ENCODE measurements around the gene VDAC1.

DNA sequence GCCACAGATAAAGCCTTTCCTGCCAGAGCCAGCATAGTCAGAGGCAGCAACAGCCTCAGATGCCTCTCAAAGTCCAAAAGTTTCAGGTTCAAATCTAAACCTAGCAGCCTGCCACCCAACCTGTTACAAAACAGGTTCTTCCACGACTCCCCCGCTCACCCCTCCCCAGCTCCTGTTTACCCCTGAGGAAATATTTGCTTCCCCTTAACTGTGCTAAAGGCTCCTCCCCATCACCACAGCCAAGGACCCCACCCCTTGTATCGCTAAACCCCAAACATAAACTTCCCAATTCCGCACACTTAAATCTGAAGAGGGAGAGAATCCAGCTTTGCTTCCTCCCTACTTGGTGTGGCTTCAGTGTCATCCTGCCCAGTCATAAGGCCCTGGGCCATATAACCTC lies 15.4 kb upstream of the VDAC1 start:
- TF ChIP-seq, protein P1, sequence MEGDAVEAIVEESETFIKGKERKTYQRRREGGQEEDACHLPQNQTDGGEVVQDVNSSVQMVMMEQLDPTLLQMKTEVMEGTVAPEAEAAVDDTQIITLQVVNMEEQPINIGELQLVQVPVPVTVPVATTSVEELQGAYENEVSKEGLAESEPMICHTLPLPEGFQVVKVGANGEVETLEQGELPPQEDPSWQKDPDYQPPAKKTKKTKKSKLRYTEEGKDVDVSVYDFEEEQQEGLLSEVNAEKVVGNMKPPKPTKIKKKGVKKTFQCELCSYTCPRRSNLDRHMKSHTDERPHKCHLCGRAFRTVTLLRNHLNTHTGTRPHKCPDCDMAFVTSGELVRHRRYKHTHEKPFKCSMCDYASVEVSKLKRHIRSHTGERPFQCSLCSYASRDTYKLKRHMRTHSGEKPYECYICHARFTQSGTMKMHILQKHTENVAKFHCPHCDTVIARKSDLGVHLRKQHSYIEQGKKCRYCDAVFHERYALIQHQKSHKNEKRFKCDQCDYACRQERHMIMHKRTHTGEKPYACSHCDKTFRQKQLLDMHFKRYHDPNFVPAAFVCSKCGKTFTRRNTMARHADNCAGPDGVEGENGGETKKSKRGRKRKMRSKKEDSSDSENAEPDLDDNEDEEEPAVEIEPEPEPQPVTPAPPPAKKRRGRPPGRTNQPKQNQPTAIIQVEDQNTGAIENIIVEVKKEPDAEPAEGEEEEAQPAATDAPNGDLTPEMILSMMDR (IDR thresholded peaks at IDR 0.05; ENCODE audit: low read depth, low read length, poor library complexity, severe bottlenecking): no peak
- no peak for TF ChIP-seq EZH2phosphoT487 (IDR thresholded peaks at IDR 0.05; ENCODE audit: borderline replicate concordance, low read length)
